ENCODE results near the gene TBL1XR1. TPM values are rescaled to one million over a fixed set of nuclear protein-coding genes. Genes with fewer than 3 reads are reported as not detected.
"Not testable (repeated sequence)": the region's sequence is repeated elsewhere in the genome, so short reads cannot be mapped to it uniquely, and the experiment has no call there.

The TBL1XR1 gene
- total RNA-seq, 1 experiment from 2014 or later = 100 TPM

GRCh38 chr3:177026505-177027277 lies 170.6 kb downstream of the TBL1XR1 start:
- DNase-seq (ENCODE audit: low read depth) = no peak

- no peak for DNase-seq (ENCODE audit: low read depth)
Measured at GRCh38 chr3:177015881-177016280, 181.4 kb downstream of the TBL1XR1 start.

GRCh38 chr3:177013681-177014280 lies 183.5 kb downstream of the TBL1XR1 start:
- no peak for DNase-seq (ENCODE audit: low read depth)

- no peak for DNase-seq (ENCODE audit: low read depth)
Measured at GRCh38 chr3:177005718-177006405, 191.4 kb downstream of the TBL1XR1 start.

- not testable (repeated sequence) for DNase-seq (ENCODE audit: low read depth)
Measured at GRCh38 chr3:177000159-177000558, 197.1 kb downstream of the TBL1XR1 start.

GRCh38 chr3:176995946-176996345 lies 201.3 kb downstream of the TBL1XR1 start:
- DNase-seq (ENCODE audit: low read depth) = no peak

- no peak for DNase-seq (ENCODE audit: low read depth)
Measured at GRCh38 chr3:176994891-176995781, 202.1 kb downstream of the TBL1XR1 start.

GRCh38 chr3:176994393-176994792 lies 202.9 kb downstream of the TBL1XR1 start:
- no peak for DNase-seq (ENCODE audit: low read depth)

- no peak for DNase-seq (ENCODE audit: low read depth)
Measured at GRCh38 chr3:176992978-176993377, 204.3 kb downstream of the TBL1XR1 start.

GRCh38 chr3:176992565-176992964 lies 204.7 kb downstream of the TBL1XR1 start:
- DNase-seq (ENCODE audit: low read depth) = no peak

GRCh38 chr3:176988795-176989194 lies 208.5 kb downstream of the TBL1XR1 start:
- DNase-seq (ENCODE audit: low read depth) = no peak

GRCh38 chr3:176987901-176988650 lies 209.2 kb downstream of the TBL1XR1 start:
- DNase-seq (ENCODE audit: low read depth) = no peak

GRCh38 chr3:176978441-176978840 lies 218.8 kb downstream of the TBL1XR1 start:
- DNase-seq (ENCODE audit: low read depth) = peak; percentile 21

- no peak for DNase-seq (ENCODE audit: low read depth)
Measured at GRCh38 chr3:176977331-176977730, 220.0 kb downstream of the TBL1XR1 start.

GRCh38 chr3:176976586-176976985 lies 220.7 kb downstream of the TBL1XR1 start:
- no peak for DNase-seq (ENCODE audit: low read depth)

- DNase-seq (ENCODE audit: low read depth) = no peak
Measured at GRCh38 chr3:176974279-176974678, 223.0 kb downstream of the TBL1XR1 start.

- DNase-seq (ENCODE audit: low read depth) = no peak
Measured at GRCh38 chr3:176971613-176972174, 225.6 kb downstream of the TBL1XR1 start.

- DNase-seq (ENCODE audit: low read depth) = no peak
Measured at GRCh38 chr3:176970770-176971169, 226.5 kb downstream of the TBL1XR1 start.

- no peak for DNase-seq (ENCODE audit: low read depth)
Measured at GRCh38 chr3:176969506-176969905, 227.8 kb downstream of the TBL1XR1 start.

Data from Daoy (cell line).